ENCODE results near the gene KIF21A.

KIF21A gene

DNA sequence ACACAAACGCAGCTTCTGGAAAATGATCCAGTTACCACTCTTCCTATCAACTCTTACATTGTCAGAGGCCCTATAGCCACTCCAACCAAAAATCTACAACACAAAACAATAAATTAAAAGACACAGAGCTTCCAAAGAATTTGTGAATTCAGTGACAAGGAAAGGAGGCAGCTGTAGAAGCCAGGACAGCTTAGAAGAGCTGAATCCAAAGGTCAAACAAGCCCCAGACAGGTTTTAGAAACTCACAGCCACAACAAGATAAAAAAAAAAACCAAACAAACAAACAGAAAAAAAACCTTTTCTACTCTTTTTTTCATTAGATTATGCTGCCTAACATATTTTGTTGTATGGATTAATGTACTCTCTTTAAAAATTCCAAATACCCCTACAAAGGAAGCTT, 94.4 kb downstream of the KIF21A start:
- DNase-seq (ENCODE audit: extremely low read depth, low read depth), result no peak
- TF ChIP-seq, protein P1, sequence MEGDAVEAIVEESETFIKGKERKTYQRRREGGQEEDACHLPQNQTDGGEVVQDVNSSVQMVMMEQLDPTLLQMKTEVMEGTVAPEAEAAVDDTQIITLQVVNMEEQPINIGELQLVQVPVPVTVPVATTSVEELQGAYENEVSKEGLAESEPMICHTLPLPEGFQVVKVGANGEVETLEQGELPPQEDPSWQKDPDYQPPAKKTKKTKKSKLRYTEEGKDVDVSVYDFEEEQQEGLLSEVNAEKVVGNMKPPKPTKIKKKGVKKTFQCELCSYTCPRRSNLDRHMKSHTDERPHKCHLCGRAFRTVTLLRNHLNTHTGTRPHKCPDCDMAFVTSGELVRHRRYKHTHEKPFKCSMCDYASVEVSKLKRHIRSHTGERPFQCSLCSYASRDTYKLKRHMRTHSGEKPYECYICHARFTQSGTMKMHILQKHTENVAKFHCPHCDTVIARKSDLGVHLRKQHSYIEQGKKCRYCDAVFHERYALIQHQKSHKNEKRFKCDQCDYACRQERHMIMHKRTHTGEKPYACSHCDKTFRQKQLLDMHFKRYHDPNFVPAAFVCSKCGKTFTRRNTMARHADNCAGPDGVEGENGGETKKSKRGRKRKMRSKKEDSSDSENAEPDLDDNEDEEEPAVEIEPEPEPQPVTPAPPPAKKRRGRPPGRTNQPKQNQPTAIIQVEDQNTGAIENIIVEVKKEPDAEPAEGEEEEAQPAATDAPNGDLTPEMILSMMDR (IDR thresholded peaks at IDR 0.05; ENCODE audit: low read depth, low read length), result no peak

DNA sequence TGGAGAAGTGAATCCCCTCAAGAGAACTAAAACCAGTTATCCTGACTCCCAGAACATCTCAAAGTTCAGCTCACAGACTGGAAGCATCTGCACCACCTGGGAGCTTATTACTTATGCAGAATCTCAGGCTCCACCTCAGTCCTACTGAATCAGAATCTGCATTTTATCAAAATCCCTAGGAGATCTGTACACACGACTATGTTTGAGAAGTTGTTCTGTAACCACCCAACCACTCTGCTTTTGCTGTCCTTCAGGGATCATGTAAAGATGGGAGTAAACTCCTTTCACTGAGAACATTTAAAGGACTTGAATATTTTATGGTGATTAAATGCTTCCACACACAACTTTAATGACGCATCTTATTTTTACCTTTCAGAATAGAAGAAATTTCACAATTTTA, 98.0 kb downstream of the KIF21A start:
- no peak for DNase-seq (ENCODE audit: extremely low read depth, low read depth)
- TF ChIP-seq, protein P1 (IDR thresholded peaks at IDR 0.05; ENCODE audit: low read depth, low read length), result no peak

DNA sequence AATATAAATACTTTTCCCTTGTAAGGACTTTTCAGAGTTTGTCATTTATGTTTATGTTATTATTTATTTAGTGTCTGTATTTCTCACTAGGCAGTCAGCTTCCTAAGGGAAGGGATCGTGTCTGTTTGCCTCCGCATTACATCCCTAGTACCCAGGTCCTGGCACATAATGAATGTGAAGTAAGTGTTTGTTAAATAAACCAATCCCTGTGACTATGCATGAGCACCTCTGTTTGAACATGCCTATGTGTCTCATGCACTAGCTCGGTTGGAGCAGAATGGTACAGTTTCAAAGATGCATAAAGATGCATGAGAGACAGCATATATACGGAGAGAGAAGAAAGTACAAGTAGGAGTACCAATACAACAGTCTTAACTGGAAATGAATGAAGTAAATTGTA, 99.3 kb downstream of the KIF21A start:
- TF ChIP-seq, protein P1 (IDR thresholded peaks at IDR 0.05; ENCODE audit: low read depth, low read length), result no peak

DNA sequence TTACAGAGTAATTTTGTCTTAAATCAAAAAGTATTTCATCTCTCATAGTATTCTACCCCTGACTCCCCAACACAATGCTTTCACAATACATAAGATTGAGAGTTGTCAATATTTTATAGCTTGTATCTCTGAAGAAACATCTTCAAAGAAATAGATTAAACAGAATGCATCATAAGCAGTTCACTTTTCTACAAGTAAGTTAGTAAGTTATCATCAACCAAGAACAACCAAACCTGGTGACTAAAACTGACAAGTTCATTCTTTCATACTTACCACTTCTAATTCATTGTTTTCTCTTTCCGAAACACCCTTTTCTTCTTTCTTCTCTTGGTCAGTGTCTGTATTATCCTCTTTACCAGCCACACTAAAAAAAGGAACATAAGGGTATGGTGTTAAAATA, 101.2 kb downstream of the KIF21A start:
- DNase-seq (ENCODE audit: extremely low read depth, low read depth), result no peak
- TF ChIP-seq, protein P1 (IDR thresholded peaks at IDR 0.05; ENCODE audit: low read depth, low read length), result no peak

More for the DNA sequence above, 99.3 kb downstream of the KIF21A start:
- DNase-seq (ENCODE audit: extremely low read depth, low read depth), result no peak

DNA sequence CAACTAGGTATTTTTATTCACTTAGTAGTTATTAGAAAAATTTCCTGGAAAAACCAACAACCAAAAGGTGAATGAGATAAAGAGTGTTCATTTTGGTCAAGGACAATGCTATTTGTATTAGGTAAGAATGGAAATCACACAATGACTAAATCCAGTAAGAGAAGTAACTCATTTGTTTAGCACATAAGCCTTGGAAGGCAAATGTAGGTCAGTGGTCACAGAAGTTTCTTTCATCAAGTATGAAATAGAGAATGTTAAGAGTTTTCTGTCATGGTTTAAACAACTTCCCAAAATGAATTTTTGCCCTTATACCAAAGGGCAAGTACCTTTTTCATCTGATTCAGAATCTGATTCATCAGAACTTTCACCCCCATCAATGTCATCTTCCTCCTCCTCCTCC, 101.7 kb downstream of the KIF21A start:
- TF ChIP-seq, protein P1 (IDR thresholded peaks at IDR 0.05; ENCODE audit: low read depth, low read length), result no peak
- DNase-seq (ENCODE audit: extremely low read depth, low read depth), result no peak

DNA sequence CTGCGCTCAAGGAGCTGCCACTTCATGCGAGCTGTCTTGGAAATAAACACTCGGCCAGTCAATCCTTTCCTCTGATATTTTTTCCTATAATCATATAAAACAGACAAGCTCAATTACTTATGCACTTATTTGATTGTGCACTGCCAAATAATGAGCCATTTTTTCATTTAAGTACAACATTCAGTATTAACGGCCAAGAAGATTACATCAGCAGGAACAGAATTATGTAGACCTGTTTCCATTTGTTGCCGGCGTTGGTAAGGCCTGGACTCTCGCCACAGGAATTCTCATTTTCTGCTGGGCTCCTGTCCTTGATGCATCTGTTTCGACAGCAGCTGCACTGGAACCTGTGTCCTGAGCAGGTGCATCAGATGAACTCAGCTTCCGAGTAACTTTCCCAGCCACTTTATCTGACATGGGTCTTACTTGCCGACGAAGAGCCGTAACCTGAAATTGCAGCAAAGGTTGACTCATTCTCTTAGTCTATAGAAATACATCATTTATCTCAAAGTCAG, 110.2 kb downstream of the KIF21A start:
- DNase-seq (ENCODE audit: extremely low read depth, low read depth), result no peak
- TF ChIP-seq, protein P1 (IDR thresholded peaks at IDR 0.05; ENCODE audit: low read depth, low read length), result no peak

DNA sequence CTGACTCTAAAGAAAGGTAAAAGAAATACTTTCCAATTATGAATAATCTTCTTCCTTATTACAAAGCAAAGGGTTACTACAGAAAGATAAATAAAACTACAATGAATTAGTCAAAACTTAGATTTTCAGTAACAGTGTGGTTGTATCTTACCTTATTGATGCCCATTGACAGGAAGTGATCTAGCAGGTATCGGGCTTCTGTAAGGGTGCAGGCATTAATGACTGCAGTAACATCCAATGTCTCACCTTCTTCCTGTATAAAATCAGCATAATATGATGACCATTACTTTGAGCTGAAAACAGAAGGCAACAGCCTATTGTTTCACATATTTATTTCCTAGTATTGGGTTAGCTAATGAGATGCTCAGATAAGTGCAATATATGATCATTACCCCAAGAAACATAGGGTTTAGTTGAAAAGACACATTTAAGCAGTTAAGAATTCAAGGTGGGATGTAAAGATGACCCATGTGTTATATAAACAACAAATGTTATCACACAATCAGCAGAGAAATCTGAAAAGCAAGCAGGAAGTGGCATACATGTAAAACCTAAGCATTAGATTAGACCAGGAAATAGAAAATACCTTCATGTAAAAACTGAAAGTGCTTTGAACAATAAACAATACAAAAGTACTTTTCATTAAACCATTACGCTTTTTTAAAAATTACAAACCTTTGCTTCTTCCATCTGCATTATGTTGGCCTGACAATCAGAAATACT, 111.2 kb downstream of the KIF21A start:
- no peak for DNase-seq (ENCODE audit: extremely low read depth, low read depth)
- TF ChIP-seq, protein P1 (IDR thresholded peaks at IDR 0.05; ENCODE audit: low read depth, low read length), result no peak

All from AG09319 (cell line).